GM12864 (cell line): ENCODE results near the gene NOP53.

Experiments used
- DNase-seq: peaks from one replicate; pipeline ENCODE4 v3.0.0-alpha.2; 2011; ENCODE audit warnings: low read depth
- H3K4me3 ChIP-seq: 2 replicates; pipeline ENCODE4 v1.5.1; 2011; ENCODE audit warnings: mild to moderate bottlenecking, low read depth, low read length, control low read depth
- TF ChIP-seq, protein P1 (sequence below): IDR thresholded peaks from 2 replicates; pipeline ENCODE4 v1.5.1; 2011; ENCODE audit warnings: low read depth, mild to moderate bottlenecking, moderate library complexity, low read length, control low read depth, inconsistent platforms; ENCODE audit errors: missing control alignments

The NOP53 gene

DNA sequence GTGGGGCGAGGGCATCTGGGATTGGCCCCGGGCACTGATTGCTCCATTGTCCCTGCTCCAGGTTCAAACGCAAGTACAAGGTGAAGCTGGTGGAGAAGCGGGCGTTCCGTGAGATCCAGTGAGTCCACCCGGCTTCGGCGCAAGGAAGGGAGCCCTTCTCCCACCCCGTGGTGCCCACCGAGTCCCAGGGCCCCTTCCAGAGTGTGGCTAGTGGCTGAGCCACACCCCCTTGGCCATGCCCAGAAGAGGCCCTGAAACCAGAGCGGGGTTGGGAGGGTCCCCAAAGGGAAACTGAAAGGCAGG is 11.2 kb downstream of the NOP53 start:
- TF ChIP-seq, protein P1, sequence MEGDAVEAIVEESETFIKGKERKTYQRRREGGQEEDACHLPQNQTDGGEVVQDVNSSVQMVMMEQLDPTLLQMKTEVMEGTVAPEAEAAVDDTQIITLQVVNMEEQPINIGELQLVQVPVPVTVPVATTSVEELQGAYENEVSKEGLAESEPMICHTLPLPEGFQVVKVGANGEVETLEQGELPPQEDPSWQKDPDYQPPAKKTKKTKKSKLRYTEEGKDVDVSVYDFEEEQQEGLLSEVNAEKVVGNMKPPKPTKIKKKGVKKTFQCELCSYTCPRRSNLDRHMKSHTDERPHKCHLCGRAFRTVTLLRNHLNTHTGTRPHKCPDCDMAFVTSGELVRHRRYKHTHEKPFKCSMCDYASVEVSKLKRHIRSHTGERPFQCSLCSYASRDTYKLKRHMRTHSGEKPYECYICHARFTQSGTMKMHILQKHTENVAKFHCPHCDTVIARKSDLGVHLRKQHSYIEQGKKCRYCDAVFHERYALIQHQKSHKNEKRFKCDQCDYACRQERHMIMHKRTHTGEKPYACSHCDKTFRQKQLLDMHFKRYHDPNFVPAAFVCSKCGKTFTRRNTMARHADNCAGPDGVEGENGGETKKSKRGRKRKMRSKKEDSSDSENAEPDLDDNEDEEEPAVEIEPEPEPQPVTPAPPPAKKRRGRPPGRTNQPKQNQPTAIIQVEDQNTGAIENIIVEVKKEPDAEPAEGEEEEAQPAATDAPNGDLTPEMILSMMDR, result no peak
- DNase-seq, result no peak
- H3K4me3 ChIP-seq, result no peak overlapping the region

DNA sequence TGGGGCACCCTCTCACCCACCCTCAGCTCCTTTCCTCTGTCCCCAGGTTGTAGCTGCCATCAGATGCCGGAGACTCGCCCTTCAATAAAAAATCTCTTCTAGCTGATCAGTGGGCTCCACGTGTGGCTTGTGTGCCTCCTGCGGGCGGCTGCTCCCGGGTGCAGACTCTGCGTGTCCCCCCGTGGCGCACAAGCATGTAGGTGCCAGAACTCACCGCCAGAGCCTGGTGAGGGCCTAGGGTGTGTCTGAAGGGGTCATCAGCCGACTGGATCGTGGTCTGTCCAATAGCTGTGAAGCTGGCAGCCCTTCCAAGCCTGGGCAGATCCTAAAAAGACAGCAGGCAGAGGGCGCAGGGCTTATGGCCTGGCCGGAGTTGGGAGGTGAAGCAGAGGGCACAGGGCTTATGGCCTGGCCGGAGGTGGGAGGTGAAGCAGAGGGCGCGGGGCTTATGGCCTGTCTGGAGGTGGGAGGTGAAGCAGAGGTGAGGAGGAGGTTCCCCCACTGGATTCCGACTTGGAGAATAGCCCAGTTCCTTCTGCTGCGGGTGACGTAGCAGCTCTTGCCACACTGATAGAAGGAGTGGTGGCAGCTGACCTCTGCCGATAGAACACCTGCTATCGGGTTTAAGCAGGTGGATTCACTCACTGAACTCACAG is 11.7 kb downstream of the NOP53 start:
- TF ChIP-seq, protein P1, result no peak
- H3K4me3 ChIP-seq, result no peak overlapping the region
- DNase-seq, result no peak

DNA sequence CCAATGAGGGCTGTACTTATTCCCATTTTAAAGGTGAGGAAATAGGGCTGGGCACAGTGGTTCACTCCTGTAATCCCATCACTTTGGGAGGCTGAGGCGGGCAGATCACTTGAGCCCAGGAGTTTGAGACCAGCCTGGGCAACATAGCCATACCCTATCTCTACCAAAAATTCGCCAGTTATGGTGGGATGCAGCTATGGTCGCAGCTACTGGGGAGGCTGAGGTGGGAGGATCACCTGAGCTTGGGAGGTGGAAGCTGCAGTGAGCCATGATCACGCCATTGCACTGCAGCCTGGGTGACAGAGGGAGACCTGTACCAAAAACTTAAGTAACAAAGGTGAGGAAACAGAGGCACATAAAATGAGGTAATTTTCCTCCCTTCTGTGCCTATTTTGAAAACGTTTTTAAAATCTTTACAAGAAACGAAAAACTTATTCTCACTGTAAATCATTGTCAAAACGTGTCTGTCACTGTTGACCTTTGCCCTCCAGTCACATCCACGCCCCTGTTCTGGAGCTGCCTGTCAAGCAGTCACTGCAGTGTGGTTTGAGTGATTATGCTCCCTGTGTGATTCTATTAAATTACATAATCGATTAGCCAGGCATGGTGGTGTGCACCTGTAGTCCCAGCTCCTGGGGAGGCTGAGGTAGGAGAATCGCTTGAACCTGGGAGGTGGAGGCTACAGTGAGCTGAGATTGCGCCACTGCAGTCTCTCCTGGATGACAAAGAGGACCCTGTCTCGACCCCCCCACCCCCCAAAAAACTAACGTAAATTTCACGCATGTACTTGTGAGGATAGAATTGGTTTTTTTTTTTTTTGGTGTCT is 12.5 kb downstream of the NOP53 start:
- DNase-seq, result no peak
- TF ChIP-seq, protein P1, result no peak
- H3K4me3 ChIP-seq, result no peak overlapping the region

DNA sequence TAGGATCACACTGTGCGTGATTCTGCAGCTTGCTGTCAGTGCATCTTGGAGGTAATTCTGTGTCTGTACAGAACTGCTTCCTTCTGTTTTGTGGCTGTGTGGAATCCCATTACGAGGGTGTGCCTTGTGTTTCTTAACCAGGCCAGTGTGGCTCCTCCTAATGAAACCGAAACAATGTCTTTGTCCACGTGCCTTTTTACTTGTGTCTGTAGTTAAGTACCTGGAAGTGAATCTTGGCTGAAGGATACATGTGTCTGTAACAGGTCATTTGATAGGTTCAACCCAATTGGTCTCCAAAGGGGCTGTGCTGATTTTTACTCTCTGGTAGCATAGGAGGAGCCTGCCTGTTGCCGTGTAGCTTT is 13.1 kb downstream of the NOP53 start:
- no peak overlapping the region for H3K4me3 ChIP-seq
- DNase-seq, result no peak
- TF ChIP-seq, protein P1, result no peak

DNA sequence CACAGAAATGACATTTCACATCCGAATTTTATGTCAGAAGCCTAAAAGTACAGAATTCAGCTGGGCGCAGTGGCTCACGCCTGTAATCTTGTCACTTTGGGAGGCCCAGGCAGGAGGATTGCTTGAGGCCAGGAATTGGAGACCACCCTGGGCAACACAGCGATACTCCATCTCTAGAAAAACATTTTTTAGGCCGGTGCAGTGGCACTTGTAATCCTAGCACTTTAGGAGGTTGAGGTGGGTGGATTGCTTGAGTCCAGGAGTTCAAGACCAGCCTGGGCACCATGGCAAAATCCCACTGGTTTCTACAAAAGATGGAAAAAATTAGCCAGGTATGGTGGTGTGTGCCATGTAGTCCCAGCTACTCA is 15.3 kb downstream of the NOP53 start:
- no peak overlapping the region for H3K4me3 ChIP-seq
- no peak for DNase-seq
- TF ChIP-seq, protein P1, result no peak

DNA sequence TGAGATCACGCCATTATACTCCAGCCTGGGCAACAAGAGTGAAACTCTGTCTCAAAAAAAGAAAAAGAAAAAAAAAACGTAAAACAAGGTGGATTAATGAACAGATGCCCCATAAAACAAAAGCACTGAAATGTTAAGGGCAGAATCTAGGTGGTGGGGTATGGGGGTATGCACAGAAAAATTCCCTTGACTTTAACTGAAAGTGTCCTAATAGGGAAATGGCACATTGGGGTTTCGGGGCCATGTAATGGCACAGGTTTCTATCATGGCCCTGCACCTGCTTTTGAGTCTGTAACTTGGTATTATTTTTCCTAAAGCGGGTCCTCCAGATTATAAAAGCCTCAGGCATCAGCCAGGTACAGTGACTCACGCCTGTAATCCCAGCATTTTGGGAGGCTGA is 16.2 kb downstream of the NOP53 start:
- no peak for DNase-seq
- TF ChIP-seq, protein P1, result no peak
- H3K4me3 ChIP-seq, result no peak overlapping the region

DNA sequence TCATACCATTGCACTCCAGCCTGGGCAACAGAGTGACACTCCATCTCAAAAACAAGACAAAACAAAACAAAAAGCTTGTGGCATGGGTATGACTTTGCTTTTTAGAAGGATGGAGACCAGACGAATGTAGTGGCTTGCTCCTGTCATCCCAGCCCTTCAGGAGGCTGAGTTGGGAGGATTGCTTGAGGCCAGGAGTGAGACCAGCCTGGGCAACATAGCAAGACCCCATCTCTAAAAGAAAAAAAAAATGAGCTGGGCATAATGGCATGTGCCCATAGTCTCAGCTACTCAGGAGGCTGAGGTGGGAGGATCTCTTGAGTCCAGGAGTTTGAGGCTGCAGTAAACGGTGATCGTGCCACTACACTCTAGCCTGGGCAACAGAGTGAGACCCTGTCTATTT is 16.8 kb downstream of the NOP53 start:
- TF ChIP-seq, protein P1, result no peak
- no peak overlapping the region for H3K4me3 ChIP-seq
- no peak for DNase-seq
